HG02852 (cell line): Measurements from ENCODE around the gene PTPRD.

Source experiments
- ATAC-seq: cut with Tn5 transposase; IDR thresholded peaks from one replicate; pipeline ENCODE4 v1.9.1; 2021; ENCODE audit warnings: mild to moderate bottlenecking, moderate library complexity; ENCODE audit not compliant: unreplicated experiment

Gene PTPRD

DNA sequence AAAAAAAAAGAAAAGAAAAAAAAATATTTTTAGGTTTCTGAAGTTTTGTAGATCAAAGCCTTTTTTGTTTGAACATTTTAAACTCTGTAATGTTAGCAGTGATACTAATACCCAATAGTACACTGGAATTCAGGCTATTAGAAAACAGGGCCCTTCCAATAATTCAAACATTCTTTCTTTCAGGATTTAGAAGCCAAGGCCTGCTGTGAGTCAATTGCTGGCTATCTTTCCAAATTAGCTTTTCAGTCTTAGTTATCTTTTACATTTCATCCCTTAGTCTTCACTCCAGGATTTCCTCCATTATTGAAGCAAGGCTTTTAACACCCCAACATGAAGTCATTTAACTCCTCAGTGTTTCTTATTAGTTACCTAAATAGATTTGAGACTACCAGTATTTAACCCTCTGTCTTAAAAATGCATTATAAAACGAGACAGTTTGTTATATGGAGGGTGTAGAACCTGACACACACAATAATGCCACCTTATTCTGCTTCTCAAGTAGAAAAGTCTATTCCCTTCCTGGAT is 1861.3 kb downstream of the PTPRD start:
- no peak for ATAC-seq

DNA sequence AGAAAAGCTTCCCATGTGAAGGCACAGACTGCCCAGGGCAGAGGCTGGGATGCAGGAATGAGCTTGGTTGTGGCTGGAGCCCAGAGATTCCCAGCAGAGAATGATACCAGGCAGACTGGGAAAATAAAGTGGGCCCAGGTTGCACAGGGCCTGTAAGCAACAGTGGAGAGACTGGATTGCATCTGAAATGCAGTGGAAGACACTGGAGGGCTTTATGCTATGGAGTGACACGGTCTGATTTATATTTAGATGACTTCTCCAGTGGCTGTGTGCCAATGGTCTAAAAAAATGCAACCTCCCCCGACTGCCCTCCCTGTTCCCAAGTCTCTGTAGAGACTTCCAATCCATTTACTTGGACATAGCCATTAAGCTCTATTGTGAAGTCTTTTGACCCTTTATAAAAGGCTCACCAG is 1862.2 kb downstream of the PTPRD start:
- no peak for ATAC-seq

DNA sequence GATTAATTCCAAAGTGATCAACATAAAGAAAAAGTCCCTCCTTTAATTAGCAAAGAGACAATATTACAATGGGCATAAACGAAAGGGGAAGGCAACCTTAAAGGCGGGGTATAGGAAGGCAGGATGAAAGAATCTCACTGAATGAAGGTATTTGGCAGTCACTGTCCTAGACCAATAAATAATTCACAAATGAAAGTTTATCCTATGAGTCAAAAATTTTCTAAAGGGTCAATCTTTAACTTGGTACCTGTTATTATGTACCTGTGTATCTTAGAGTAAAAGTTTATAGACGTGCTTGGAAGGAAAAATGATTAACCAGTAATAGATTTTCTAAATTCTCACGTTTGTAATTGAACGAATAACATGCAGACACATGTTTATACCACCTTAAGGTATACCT is 1867.5 kb downstream of the PTPRD start:
- no peak for ATAC-seq

DNA sequence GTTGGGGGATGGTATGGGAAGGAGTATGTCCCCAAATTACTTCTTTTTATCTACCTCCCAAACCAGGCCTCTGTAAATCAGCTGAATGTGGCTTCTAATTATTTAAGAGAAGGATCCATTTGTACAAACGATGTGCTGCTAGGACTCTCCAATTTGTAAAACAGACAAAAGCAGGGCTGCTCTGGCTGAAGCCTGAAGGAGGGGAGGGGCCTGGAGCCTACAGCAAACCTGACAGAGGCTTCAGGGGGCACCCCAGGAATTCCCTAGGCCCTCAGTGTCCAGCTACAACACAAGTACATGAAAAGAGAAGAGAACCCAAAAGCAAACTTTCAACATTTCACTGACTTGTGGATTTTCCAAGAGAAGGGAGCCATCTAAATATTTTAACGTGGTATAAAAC is 1873.9 kb downstream of the PTPRD start:
- ATAC-seq = no peak

DNA sequence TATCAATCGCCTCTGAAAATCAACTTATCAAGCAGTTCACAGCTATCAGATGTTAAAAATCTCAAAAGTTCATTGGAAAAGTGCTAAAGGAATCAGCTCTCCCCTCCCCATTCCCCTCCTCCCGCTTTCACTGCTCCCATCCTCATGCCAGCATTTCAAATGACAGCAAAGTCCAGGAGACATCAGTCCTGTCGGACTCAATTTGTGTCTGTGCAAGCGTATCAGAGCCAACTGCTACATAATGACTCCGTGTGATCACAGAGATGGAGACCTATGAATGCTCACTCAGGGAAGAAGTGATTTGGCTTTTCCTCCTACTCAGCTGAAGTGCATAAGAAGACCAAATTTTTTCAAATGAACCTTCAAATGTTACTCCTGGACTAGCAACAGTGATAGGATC is 1876.0 kb downstream of the PTPRD start:
- no peak for ATAC-seq

DNA sequence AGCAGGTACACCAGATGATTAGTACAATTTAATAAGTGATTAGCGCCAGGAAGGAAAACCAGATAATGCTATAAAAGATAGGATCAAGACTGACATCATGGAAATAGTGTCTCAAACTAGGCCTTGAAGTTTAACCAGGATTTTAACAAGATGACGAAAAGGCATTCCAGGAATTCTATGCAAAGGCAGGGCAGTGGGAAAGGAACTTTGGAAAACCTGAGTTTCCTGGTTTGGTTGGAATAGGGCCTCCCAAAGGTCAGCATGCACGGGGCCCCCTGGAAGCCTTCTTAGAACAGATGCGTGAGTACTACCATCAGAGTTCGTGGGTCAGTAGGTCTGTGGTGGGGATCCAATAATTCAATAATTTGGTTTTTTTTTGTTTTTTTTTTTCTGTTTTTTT is 1878.0 kb downstream of the PTPRD start:
- ATAC-seq = no peak

DNA sequence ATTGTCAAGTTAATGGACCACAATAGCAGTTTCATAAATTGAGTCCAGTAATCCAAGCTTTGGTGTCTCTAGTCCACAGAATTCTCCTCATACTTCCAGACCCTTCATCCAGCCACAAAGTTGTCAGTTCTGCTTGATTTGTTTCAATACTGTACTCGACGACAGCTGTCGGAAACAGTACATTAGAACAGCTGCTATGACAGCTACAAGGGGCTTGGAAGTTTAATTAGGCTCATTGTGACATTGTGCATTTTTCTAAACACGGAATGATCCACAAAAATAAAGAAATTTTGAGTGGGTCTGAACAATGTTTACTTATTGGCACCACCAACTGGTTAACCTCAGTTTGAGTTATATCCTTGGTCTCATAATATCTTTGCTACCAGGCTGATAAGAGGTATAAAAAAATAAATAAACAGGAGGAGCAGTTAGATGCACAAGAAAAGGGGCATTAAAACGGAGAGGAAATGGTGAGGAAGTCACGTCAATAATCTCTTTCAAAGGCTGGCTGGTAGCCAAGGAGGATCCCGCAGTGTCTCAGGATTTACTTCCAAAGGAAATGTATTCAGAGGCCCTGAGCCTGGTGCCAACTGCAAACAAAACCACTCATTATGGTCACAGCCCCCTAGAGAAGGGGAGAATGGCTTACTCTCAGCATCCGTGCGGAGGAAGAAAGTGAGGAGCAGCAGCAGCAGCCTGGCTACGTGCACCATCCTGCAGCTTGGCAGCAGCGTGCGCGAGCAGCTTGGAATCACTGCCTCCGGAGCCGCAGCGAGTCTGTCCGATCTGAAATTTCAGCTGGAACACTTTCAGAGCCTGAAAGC is 1879.5 kb downstream of the PTPRD start:
- ATAC-seq = no peak

DNA sequence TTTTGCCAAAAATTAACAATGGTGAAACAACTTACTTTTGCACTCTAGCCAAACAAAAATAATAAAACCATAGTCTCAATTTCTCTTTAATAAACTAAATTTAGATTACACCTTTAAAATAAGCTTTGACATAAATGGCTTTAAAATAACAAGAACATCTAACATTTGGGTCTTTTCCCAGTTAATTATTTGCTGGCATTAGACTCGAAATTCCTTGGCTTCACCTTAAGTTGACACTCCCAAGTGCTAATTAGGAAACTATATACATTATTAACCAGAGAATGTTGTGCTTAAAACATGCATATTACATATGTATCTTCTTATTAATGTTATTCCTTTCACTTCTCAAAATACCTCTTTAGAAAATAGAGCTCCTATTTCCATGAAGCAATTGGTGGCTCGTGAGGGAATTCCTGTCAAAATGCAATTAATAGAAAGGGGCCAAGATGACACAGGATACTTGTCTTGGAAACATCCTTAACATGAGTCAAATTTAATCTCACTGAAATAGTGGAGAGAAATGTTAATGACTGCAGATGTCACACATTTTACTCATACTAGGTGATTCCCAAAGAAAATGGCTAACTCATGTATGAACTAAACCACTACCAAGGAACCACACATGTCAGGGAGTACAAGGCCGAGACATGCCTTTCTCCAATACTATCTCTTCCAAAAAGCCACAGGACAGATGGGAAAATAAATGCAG is 1880.3 kb downstream of the PTPRD start:
- ATAC-seq = no peak

DNA sequence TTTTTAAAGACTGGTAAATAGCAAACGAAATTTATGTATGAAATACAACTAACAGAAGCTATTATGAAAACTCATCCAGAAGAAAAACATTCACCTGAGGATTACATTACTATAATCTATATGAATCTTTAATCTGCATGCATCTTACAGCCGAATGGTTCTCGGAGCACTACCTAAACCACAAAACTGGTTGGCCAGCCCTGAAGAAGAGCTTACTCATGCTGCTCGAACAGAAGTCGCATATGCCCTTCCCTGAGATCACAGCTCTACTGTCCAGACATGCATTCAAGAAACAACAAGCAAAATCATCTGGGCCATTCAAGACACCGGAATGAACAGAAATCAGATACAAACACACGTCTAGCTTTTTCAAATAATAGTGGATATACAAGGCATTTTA is 1882.2 kb downstream of the PTPRD start:
- ATAC-seq = no peak

DNA sequence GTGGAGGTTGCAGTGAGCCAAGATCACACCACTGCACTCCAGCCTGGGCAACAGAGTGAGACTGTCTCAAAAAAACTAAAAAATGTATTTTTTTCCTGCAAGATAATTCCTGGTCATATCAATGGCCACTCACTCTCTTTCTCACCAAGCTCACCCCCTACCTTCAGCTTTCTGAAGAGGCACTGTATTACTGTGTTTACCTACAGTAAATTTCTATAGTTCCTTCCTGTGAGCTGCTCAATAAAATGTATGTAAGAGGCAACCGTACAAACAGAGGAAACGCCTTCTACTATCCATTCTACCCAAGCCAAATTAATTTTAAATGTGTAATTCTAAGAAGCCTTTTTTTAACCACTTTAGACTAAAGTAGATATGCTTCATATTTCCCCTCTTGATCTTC is 1883.9 kb downstream of the PTPRD start:
- ATAC-seq = no peak

DNA sequence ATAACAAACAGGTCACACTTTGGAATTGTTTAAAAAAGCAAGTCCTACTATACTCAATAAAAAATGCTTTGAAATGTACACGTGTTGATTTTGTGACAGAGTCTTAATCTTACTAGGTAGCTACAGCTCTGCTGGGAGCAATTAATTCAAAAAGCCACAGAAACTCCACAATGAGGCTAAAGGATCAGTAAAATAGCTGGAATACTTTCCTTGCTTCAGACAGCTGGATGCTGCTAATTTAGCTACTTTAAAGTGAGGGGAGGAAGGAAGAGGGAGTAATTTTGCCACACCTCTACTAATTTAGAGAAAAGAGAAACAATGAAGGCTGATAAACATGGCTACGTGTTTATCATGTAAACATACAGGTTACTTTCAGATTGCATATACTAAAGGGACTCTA is 1885.6 kb downstream of the PTPRD start:
- ATAC-seq = no peak

DNA sequence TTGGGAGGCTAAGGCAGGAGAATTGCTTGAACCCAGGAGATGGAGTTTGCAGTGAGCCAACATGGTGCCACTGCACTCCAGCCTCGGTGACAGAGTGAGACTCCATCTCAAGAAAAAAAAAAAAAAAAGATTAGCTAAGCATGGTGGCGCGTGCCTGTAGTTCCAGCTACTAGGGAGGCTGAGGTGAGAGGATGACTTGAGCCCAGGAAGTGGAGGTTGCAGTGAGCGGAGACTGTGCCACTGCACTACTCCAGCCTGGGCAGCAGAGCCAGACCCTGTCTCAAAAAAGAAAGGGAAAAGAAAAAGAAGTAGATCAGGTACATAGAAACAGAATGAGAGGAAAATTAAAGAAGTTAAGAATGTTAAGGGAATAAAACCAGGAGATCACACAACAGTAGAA is 1886.1 kb downstream of the PTPRD start:
- ATAC-seq = no peak

DNA sequence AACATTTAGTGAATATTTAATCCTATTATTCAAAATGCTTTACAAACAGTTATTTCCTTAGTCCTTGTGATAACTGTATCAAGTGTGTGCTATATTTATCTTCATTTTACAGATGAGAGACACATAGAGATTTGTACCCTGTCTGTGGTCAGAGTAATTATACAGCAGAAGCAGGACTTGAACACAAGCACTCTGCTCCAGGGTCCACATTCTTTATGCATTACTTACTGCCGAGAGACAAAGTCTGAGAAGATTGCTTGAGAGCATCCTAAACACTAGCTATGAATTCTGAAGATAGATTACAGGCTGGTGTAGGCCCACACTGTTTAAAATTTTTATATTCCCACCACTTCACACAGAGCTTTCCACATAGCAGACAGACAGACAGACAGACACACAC is 1887.2 kb downstream of the PTPRD start:
- ATAC-seq = no peak

DNA sequence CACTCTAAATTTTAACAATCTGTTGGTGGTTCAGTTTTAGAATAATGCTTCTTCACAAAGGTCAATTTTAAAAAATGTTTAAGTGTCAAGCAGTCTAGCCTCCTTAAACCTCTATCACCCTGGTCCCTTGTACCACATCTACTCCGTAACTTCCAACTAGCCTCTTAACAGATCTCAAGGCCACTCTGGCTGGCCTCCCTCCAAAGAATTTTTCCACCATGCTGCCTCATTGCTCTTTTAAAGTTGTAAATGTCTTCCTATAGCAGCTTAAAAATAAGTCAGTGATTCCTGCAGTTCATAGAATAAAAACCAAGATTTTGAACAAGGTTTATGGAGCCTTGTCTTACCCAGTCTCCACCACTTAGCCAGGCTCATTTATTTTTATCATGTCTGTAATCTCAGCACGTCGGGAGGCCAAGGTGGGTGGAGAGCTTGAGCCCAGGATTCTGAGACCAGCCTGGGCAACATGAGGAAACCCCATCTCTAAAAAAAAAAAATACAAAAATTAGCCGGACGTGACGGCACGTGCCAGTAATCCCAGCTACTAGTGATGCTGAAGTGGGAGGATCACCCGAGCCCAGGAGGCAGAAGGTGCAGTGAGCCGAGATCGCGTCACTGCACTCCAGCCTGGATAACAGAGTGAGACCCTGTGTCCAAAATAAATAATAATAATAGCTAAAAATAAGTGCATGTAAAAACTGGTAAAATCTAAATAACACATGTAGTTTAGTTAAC is 1888.4 kb downstream of the PTPRD start:
- ATAC-seq = no peak

DNA sequence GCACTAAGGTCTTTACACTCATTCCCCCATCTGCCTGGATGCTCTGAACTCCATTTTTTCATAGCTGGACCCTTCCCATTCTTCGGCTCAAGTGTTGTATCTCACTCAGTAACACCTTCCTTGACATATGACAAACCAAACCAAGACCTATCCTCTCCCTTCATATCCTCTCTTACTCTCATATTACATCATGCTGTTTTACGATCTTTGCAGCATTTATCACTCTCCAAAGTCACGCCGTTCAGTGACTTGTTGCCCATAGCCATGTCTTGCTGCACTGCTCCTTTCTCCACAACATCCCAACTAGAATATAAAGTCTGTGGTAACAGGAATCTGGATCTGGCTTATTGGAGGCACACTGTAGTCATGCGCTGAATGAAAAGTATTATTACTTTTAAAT is 1889.6 kb downstream of the PTPRD start:
- ATAC-seq = no peak

DNA sequence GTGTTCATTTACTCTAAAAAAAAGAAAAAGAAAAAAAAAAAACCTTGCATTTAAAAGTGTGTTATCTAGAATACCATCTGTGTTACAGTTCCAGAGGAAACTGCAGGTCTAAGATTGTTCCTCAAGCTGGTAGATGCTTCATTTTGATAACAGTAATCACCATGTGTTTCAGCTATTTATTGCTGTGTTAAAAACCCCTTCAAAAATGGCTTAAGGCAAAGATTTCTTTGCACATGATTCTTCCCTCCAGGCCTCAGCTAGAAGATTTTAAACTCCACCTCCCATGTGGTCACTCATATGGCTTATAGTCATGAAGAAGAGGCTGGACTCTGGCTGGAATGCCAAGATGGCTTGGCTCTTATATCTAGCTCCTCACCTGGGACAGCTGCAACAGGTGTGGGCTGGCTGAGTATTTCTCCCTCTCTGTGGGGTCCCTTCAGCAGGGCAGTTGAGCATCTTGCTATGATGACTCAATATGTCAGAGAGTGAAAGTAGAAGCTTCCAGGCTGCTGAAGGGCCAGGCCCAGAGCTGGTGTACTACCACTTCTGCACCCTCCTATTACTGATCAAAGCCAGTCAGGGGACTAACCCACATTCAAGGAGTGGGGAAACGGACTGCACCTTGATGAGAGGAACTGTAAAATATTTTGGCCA is 1892.8 kb downstream of the PTPRD start:
- ATAC-seq = no peak

DNA sequence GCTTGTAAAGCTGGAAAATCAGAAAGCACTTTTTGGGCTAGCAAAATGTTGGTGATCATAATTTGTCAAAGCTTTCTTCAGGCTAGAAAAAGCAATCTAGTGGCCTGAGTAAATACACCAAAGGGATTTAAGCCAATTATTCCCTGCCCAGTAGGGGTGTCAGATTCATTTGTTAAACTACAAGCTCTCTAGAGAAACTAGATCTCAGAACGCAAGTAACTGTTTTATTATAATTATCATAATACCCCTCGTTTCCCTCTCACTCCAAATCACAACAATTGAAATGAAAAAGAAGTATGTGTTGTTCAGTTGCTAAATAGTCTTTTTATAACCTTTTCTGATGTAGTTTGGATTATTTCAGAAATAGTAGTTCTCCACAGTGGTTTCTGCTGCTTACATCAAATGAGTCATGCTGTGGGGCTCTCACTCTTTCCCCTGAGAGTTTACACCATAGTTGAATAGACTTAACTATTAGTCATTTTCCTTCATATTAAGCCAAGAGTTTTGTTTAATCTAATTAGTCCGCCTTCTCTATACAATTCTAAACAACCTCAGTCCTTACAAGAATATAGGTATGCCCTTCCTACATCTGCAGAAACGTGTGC is 1894.6 kb downstream of the PTPRD start:
- ATAC-seq = no peak

DNA sequence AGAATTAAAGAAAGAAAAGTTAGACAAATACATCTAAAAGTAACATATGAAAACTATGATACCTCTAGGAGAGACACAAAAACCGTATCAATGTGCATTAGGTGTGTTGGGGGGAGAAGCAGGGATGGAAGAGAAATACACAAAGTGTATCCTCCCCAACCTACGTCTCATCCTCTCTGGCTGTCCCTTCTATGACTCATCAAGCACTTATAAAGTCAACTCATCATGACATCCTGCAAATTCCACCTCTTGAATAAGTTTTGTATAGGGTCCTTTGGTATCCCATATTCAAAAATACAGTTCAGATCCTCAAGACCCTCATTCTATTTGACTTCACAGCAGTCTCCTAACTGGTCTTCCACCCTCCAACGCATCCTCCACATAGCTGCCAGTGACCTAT is 1895.7 kb downstream of the PTPRD start:
- no peak for ATAC-seq

DNA sequence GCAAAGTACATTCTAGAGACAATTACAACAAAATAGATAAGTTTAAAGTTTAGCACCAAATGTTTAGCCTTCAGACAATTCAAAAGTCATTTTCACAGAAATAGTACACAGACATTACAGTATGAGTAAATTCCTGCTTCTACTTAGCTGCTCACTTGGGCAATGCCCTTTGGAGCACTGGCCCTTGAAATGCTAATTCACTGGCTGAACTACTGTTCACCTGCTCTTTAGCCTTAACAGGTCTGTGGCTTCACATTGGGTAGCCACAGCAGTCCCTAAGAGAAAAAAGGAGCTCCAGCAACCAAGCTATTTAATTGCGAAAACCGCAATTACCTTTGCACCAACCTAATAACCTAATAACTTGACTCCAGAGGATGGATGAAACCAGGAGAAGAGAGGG is 1897.0 kb downstream of the PTPRD start:
- no peak for ATAC-seq

DNA sequence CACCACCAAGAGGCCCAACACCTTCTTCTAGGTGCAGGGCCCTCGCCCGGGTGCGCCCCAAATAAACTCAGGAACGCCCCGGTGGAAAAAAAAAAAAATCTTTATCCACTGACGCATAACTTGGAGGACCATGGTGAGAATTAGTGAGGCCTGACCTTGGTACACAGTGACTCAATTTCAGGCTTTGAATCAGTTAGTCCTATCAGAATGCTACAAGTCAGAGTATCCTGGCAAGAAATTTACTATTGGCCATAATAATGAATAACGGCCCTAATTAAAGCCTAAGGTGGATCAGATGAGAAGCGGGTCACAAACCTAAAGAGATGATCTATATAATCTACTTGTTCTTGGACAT is 1899.0 kb downstream of the PTPRD start:
- ATAC-seq = no peak
